ENCODE results near the gene HOXB9. TPM values are rescaled to one million over a fixed set of nuclear protein-coding genes. Genes with fewer than 3 reads are reported as not detected.

The HOXB9 gene
- total and polyA plus RNA-seq, 8 donors = 0.09 to 0.61 (median 0.15) TPM; not detected in 2

GRCh38 chr17:48634493-48635208 lies 8.5 kb upstream of the HOXB9 start:
- Histone ChIP-seq H3K27me3 (peaks cover 99 to 100% of the 10 kb centered on the region in 2 donors), H3K9me3 (no peaks in the 10 kb centered on the region), H3K4me3 (no peak overlapping the region), H3K27ac (no peak overlapping the region), H3K36me3 (no peaks in the 10 kb centered on the region), H3K4me1 (no peaks in the 10 kb centered on the region)
- no peak for ATAC-seq
- DNase-seq = no peak
- intact Hi-C loops (cut with DNase I) = no loop called here
- TF ChIP-seq, protein P1, sequence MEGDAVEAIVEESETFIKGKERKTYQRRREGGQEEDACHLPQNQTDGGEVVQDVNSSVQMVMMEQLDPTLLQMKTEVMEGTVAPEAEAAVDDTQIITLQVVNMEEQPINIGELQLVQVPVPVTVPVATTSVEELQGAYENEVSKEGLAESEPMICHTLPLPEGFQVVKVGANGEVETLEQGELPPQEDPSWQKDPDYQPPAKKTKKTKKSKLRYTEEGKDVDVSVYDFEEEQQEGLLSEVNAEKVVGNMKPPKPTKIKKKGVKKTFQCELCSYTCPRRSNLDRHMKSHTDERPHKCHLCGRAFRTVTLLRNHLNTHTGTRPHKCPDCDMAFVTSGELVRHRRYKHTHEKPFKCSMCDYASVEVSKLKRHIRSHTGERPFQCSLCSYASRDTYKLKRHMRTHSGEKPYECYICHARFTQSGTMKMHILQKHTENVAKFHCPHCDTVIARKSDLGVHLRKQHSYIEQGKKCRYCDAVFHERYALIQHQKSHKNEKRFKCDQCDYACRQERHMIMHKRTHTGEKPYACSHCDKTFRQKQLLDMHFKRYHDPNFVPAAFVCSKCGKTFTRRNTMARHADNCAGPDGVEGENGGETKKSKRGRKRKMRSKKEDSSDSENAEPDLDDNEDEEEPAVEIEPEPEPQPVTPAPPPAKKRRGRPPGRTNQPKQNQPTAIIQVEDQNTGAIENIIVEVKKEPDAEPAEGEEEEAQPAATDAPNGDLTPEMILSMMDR (IDR thresholded peaks at IDR 0.05) = no peak

DNA sequence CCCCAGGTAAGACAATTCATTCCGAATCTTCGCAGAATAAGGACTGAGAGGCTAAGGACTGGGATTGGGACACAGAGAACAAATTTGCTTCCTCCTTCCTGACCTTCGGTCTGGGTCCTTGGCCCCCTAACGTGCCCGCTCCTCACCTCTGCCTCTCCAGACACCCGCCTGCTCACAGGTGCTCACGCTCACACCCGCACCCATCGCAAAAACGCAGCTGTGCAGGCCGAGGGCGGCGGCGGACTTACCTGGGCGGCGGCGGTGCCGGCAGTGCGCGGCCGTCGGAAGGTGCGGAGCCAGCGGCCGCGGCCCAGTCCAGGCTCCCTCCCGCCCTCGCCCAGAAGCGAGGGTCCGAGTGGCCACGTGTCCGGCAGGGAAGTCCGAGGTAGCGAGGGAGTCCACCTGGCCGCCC lies 7.1 kb upstream of the HOXB9 start:
- peaks cover 99 to 100% of the 10 kb centered on the region in 2 donors for H3K27me3 ChIP-seq

GRCh38 chr17:48632579-48633265 lies 6.6 kb upstream of the HOXB9 start:
- Histone ChIP-seq H3K4me1 (no peaks in the 10 kb centered on the region), H3K36me3 (no peaks in the 10 kb centered on the region), H3K4me3 (no peak overlapping the region), H3K27ac (no peak overlapping the region), H3K9me3 (no peaks in the 10 kb centered on the region), H3K27me3 (peaks cover 99 to 100% of the 10 kb centered on the region in 2 donors)
- TF ChIP-seq, protein P1 (IDR thresholded peaks at IDR 0.05) = no peak
- ATAC-seq = no peak
- DNase-seq = no peak
- intact Hi-C loops (cut with DNase I) = no loop called here

More for the DNA sequence above, 7.1 kb upstream of the HOXB9 start:
- intact Hi-C loops (cut with DNase I) = no loop called here
- no peak for ATAC-seq
- Histone ChIP-seq H3K4me3 (no peak overlapping the region), H3K9me3 (no peaks in the 10 kb centered on the region), H3K4me1 (no peaks in the 10 kb centered on the region), H3K27ac (no peak overlapping the region), H3K36me3 (no peaks in the 10 kb centered on the region)
- peak in 1 of 4 donors; percentile 59 for DNase-seq
- TF ChIP-seq, protein P1 (IDR thresholded peaks at IDR 0.05) = no peak

- H3K36me3 ChIP-seq = no peaks in the 10 kb centered on the region
- TF ChIP-seq, protein P1 (IDR thresholded peaks at IDR 0.05) = no peak
- intact Hi-C loops (cut with DNase I) = no loop called here
- peaks cover 99 to 100% of the 10 kb centered on the region in 2 donors for H3K27me3 ChIP-seq
- no peaks in the 10 kb centered on the region for H3K9me3 ChIP-seq
- no peak overlapping the region for H3K27ac ChIP-seq
- H3K4me1 ChIP-seq = peaks cover 0 to 2% of the 10 kb centered on the region in 2 donors
- DNase-seq = no peak
- ATAC-seq = no peak
- no peak overlapping the region for H3K4me3 ChIP-seq
Measured at GRCh38 chr17:48631693-48632578, 5.8 kb upstream of the HOXB9 start.
